ENCODE data around the gene AFTPH. TPM values are rescaled to one million over a fixed set of nuclear protein-coding genes. Genes with fewer than 3 reads are reported as not detected.

Gene AFTPH
- total and polyA plus RNA-seq, 9 of the 15 experiments (the other 6 are each of a cell fraction or from before 2014, with no cell fraction given), result 8.0 to 26.2 (median 13.8) TPM

- ATAC-seq (peak; percentile 85), FAIRE-seq (no peak), DNase-seq (ENCODE audit: extremely low read depth in 1 of 4, low spot score in 3 of 4) (peak; percentile 82 to 94 (median 91))
- H3K4me2 ChIP-seq (ENCODE audit: insufficient read depth, low read length), result peak overlapping the region; percentile 90
- intact Hi-C loops (cut with micrococcal nuclease), result no loop called here
- BruUV-seq (replicated peaks), result TSS peak; percentile 87
- H3K27ac ChIP-seq (ENCODE audit: extremely low read depth, low read depth, low read length), result peak overlapping the region; percentile 78
- no peaks in the 10 kb centered on the region for H3K9me3 ChIP-seq (replicated peaks; ENCODE audit: control insufficient read depth, insufficient read depth, low read depth, low read length)
- ChIA-PET POLR2A (interaction anchor here (0.7 to 5.4 kb wide), 4 partner anchors 9 to 600 kb away, joined by 3 to 33 read pairs (median 3); no protein-coding TSS in a partner anchor), CTCF (ENCODE audit: low intra/inter-chr PET ratio) (interaction anchor here (0.6 to 1.7 kb wide), 5 partner anchors 255 to 456 kb away, joined by 3 to 6 read pairs (median 3); no protein-coding TSS in a partner anchor)
- no peaks in the 10 kb centered on the region for H4K20me1 ChIP-seq (replicated peaks; ENCODE audit: control insufficient read depth, insufficient read depth, low read length)
- H2AFZ ChIP-seq (ENCODE audit: low read depth, low read length), result peak overlapping the region; percentile 97
- H3K36me3 ChIP-seq (ENCODE audit: control insufficient read depth, insufficient read depth, low read length), result no peaks in the 10 kb centered on the region
- 1% methylated on average over 40 of the region's 74 CpGs for WGBS (ENCODE audit: insufficient coverage, low coverage, missing lambda C conversion rate)
- peak overlapping the region; percentile 83 to 93 for H3K9ac ChIP-seq (ENCODE audit: insufficient read depth in 1 of 2, low read depth in 2 of 2, low read length in 2 of 2)
- no peaks in the 10 kb centered on the region for H3K9me1 ChIP-seq (ENCODE audit: control insufficient read depth, insufficient read depth, low read length)
- no peaks in the 10 kb centered on the region for H3K27me3 ChIP-seq (ENCODE audit: control insufficient read depth in 2 of 2, insufficient read depth in 2 of 2, low read length in 2 of 2)
- in situ Hi-C loops (cut with MboI), result no loop called here
- H3K79me2 ChIP-seq (ENCODE audit: control insufficient read depth, insufficient read depth, low read length), result no peaks in the 10 kb centered on the region
- H3K4me3 ChIP-seq, result peak overlapping the region; percentile 60
- peaks cover 21 to 30% of the 10 kb centered on the region in 2 experiments; a peak in 4 of 5 replicates for H3K4me1 ChIP-seq (replicated peaks in 1 of 2; ENCODE audit: control insufficient read depth in 2 of 2, insufficient read depth in 2 of 2, low read length in 2 of 2)
- no peak for TF ChIP-seq NBN (IDR thresholded peaks at IDR 0.05; ENCODE audit: low read depth)
- TF ChIP-seq NR3C1 (CRISPR knock-in tag; IDR thresholded peaks at IDR 0.05), result 0 out of 2 replicates have a peak, but pooled peaks have one; percentile 49
- TF ChIP-seq IRF9 (tag; IDR thresholded peaks at IDR 0.05), result no peak
- TF ChIP-seq ETV1 (tag; conservative IDR thresholded peaks at IDR 0.05; ENCODE audit: low read depth), result no peak
- TF ChIP-seq ETS2 (tag; IDR thresholded peaks at IDR 0.05; ENCODE audit: borderline replicate concordance, poor library complexity, severe bottlenecking), result no peak
- TF ChIP-seq, protein P1, sequence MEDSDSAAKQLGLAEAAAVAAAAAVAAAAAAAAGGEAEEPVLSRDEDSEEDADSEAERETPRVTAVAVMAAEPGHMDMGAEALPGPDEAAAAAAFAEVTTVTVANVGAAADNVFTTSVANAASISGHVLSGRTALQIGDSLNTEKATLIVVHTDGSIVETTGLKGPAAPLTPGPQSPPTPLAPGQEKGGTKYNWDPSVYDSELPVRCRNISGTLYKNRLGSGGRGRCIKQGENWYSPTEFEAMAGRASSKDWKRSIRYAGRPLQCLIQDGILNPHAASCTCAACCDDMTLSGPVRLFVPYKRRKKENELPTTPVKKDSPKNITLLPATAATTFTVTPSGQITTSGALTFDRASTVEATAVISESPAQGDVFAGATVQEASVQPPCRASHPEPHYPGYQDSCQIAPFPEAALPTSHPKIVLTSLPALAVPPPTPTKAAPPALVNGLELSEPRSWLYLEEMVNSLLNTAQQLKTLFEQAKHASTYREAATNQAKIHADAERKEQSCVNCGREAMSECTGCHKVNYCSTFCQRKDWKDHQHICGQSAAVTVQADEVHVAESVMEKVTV (CRISPR knock-in tag; IDR thresholded peaks at IDR 0.05), result no peak
- TF ChIP-seq STAT5A (IDR thresholded peaks at IDR 0.05; ENCODE audit: borderline replicate concordance, low read length), result no peak
- TF ChIP-seq ZNF121 (CRISPR knock-in tag; conservative IDR thresholded peaks at IDR 0.05), result no peak
- TF ChIP-seq, protein P2, sequence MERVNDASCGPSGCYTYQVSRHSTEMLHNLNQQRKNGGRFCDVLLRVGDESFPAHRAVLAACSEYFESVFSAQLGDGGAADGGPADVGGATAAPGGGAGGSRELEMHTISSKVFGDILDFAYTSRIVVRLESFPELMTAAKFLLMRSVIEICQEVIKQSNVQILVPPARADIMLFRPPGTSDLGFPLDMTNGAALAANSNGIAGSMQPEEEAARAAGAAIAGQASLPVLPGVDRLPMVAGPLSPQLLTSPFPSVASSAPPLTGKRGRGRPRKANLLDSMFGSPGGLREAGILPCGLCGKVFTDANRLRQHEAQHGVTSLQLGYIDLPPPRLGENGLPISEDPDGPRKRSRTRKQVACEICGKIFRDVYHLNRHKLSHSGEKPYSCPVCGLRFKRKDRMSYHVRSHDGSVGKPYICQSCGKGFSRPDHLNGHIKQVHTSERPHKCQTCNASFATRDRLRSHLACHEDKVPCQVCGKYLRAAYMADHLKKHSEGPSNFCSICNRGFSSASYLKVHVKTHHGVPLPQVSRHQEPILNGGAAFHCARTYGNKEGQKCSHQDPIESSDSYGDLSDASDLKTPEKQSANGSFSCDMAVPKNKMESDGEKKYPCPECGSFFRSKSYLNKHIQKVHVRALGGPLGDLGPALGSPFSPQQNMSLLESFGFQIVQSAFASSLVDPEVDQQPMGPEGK (CRISPR knock-in tag; IDR thresholded peaks at IDR 0.05; ENCODE audit: borderline replicate concordance), result no peak
- TF ChIP-seq ELF4 (CRISPR knock-in tag; IDR thresholded peaks at IDR 0.05), result no peak
- TF ChIP-seq THAP12 (CRISPR knock-in tag; IDR thresholded peaks at IDR 0.05), result peak; percentile 23
- TF ChIP-seq, protein P3, sequence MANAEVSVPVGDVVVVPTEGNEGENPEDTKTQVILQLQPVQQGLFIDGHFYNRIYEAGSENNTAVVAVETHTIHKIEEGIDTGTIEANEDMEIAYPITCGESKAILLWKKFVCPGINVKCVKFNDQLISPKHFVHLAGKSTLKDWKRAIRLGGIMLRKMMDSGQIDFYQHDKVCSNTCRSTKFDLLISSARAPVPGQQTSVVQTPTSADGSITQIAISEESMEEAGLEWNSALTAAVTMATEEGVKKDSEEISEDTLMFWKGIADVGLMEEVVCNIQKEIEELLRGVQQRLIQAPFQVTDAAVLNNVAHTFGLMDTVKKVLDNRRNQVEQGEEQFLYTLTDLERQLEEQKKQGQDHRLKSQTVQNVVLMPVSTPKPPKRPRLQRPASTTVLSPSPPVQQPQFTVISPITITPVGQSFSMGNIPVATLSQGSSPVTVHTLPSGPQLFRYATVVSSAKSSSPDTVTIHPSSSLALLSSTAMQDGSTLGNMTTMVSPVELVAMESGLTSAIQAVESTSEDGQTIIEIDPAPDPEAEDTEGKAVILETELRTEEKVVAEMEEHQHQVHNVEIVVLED (CRISPR knock-in tag; IDR thresholded peaks at IDR 0.05), result peak; percentile 29; the same call in 1 of the 2 replicates
Measured at GRCh38 chr2:64609227-64609941, 85.3 kb downstream of the AFTPH start.

All from K562 (cell line).